Activated CD4-positive, alpha-beta T cell treated with anti-CD3 and anti-CD28 coated beads, Interleukin-2, amount 50 U/mL, for 4 hours (primary cell): ENCODE data around the gene FLNB.
"Not testable (repeated sequence)": the region's sequence is repeated elsewhere in the genome, so short reads cannot be mapped to it uniquely, and the experiment has no call there.

Experiments
- DNase-seq, 2 experiments: peaks; one replicate each; pipeline ENCODE4 v3.0.0-alpha.2; 2020

FLNB gene

DNA sequence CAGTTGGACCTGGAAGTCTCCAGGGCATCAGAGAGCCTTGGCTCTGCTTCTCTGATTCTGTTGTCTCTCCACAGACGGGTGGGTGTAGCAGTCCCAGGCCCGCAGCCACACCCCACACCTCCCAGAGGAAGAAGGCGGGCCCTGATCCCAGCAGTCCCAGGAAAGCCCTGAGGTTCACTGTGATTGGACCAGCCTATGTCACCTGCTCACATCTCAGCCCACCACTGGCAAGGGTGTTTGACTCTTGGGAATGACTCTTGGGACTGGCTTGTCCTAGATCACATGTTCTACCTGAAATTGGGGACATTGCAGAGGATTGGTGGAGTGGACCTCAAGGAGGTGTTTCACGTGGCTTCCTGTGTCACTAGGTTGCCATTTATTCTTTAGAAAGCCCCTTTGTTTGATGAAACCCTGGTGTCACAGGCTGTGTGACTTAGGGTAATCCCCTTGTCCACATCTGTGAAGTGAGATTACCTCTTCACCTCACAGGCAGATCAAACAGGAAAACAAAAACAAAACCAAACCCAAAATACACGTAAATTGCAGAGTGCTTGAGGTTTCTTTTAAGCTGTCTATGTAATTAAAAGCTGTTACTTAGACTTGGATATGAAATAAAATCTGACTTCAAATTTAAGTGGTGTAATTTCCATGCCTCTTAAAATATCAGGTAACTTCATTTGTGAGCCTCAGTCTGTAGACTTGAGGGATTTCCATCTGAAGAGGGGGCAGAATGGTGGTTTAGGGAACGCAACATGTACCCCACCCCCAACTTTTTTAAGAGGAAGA, 26.7 kb downstream of the FLNB start:
- no peak for DNase-seq

DNA sequence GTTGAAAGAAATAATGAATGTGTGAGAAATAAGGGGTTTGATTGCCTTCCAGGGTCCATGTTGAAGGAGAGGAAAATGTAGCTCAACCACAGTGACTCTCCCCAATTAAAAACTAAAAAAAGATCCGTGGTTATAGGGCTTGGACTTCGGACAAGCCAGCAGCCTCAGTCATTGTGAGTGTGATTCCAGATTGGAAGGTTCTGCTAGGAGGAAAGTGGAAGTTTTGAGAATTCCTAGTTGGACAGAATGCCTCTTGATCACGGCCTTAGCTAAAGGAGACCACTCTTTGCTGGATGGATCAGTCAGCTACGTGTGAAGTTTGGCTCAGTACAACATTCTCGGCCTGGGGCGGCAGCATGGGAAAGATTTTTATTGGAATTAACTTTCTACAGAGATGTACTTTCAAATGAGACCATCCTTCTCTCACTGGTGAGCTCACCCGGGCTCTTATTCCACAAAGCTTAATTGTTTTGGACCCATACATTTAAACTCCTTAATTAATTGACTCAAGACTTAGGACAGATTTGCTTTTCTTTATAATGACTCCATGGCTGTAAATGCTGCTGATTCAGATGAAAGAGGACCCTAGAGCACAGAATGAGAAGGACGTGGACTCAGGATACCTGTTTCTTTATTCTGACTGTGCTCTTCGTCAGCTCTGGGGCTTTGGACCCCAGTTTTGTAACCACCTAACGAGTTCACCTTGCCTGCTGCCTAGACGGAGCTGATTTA, 27.5 kb downstream of the FLNB start:
- DNase-seq = no peak

DNA sequence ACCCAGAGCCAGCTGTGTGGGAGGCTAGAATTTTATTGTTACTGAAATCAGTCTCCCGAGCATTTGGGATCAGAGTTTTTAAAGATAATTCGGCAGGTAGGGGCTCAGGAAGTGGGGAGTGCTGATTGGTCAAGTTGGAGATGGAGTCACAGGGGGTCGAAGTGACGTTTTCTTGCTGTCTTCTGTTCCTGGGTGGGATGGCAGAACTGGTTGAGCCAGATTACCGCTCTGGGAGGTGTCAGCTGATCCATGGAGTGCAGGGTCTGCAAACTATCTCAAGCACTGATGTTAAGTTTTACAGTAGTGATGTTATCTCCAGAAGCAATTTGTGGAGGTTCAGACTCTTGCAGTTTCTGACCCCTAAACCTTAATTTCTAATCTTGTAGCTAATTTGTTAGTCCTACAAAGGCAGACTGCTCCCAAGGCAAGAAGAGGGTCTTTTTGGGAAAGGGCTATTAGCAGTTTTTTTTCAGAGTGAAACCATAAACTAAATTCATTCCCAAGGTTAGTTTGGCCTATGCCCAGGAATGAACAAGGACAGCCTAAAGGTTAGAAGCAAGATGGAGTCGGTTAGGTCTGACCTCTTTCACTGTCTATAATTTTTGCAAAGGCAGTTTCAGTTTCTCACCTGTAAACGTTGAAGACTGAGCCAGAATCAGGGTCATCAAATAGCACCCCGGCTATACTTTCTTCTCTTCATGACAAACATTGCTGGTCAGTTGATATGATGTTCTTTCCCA, 28.2 kb downstream of the FLNB start:
- DNase-seq = no peak

DNA sequence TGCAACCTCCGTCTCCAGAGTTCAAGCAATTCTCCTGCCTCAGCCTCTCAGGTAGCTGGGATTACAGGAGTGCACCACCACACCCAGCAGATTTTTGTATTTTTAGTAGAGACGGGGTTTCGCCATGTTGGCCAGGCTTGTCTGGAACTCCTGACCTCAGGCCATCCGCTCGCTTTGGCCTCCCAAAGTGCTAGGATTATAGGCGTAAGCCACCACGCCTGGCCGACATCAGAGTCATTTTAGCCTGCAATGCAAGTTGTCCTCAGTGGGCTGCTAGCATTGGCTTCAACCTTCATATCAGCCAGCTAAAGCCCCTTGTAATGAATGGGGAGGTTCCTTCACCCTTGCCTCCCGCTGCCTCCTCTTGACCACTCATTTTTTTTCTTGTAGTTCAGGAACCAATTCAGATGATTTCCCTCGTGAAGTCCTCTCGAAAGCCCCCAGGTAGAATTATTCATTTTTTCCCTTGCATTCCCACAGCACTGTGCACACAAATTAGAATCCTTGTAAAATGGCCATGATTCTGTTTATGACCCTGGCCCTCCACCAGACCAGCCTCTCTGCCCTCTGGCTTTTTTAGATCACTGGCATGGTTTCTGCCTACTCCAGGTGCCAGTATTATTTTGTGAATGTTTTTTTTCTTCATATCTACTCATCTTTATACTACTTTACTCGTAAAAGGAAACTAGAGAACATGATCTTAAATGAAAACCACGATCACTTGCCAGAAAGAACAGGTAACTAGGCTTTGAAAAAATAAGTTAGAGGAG, 29.1 kb downstream of the FLNB start:
- no peak for DNase-seq

DNA sequence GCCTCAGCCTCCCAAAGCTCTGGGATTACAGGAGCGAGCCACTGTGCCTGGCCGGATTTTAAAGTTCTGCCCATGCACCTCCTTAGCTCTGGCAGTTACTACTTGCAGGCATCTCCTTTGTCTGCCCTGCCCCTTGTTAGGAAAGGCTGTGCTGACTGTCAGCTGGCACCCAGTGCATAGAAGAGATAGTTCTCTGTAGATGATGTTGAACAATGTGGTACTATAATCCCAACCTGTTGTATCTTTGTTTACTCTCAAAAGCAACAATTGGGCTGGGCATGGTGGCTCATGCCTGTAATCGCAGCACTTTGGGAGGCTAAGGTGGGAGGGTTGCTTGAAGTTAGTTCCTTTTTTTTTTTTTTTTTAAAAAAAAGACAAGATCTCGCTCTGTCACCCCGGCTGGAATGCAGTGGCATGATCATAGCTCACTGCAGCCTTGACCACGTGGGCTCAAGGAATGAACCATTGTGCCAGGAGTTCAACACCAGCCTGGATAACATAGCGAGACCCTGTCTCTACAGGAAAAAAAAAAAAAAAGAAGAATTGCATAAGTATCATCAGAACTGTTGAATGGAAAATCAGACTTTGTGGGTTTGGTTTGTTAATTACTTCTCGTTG, 30.6 kb downstream of the FLNB start:
- DNase-seq = no peak

DNA sequence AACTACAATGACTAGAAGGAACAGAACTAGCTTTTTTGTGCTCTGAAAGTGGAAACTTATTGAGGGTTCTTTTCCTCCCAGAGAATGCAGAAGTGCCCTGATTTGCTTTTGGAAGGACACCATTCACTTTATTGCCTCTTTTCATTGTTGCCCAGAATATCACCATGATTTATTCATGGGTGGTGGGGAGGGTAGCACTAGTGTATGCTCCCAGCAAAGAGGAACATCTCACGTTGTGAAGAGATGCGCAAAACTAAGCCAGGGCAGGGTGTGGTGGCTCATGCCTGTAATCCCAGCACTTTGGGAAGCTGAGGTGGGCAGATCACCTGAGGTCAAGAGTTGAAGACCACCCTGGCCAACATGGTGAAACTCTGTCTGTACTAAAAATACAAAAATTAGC, 31.4 kb downstream of the FLNB start:
- no peak for DNase-seq

DNA sequence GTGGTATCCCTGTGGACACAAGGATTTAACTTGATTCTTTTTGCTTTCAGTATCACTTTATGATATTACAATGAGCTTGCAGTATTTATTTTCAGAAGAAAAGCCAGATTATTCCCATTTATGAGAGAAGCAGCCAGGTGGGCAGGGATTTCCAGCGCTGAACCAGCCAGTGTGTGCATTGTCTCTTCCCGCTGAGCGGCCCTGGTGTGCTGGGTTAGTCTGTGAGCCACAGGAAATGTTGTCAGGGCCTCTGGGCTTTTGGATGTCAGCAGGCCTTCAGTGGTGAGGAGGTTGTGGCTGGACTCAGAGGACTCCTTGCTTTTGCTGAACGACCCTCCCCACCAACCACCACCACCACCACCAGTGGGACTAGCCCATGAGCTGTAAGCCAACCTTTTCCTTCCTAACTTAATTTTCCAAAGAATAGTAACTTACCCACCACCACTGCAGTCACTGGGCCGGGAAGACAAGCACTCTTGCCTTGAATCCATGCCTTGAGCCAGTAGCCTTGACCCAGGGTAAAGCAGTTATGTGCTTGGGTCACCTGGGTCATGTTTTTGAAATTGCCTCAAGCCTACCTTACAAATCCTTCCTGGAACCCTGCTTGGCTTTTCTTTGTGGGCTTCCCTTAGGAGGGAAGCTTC, 33.1 kb downstream of the FLNB start:
- no peak for DNase-seq

DNA sequence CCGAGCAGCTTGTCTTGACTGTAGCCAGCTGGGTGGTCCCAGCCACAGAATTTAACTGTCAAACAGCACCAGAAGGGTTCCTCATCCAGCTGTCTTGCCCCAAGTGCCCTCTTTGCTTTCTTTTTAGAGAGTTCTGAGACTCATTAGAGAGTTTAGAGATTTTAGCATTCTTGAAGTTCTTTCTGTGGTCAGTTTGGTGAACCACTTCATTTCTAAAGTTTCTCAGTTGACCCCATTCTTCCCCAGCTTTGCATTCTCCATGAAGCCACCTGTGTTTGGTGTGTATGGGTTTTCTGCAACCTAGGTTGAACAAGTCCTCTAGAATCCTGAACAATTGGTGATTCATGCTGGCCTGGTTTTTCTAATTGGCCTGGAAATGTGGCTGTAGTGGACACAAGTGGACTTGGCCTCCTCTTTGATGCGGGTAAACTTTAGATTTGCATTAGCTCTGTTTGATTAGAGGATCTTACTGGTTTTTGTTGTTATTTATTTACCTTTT, 33.7 kb downstream of the FLNB start:
- DNase-seq = no peak

DNA sequence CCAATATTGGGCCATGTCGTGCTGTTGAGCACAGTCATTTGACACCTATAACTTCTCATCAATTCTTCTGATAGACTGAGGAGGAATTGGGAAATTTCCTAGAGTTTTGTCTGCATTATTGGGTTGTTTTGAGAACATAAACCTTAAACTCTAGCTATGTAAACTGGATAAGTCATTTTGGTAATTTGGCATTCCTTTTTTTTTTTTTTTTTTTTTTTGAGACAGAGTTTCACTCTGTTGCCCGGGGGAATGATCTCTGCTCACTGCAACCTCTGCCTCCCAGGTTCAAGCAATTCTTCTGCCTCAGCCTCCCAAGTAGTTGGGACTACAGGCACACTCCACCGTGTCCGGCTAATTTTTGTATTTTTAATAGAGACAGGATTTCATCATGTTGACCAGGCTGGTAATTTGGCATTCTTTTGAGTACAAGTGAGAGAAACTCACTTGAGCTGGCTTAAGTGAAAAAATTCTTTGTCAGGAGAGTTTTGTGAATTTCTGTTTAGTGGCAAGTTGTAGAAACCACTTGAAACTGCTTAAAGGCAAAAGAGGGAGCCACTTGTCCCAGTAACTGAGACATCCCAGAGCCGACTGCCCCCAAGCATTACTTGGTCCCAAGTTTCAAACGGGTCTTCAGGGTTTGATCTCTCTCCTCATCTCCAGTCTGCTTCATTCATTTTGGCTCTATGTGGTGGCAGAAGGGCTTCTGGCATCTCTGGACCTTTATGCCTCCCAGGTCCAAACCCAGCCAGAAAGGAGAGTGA, 34.9 kb downstream of the FLNB start:
- no peak for DNase-seq

DNA sequence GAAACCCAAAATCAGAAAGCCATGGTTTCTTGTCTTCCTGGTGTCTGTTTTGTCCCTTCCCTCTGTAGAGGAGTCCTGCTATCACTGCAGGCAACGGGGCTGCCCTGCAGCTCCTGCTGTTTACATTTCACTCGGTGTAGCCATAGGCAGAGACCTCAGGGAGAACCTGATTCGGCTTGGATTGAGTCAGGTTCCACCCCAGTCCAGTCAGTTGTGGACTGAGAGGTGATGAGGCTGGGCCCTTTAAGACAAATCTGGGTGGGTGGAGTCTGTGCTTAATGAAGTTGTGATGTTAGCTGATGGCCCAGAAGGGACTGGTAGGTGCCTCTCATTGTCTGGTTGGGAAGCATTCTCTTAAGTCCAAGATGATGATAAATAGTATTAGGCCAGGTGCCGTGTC, 35.7 kb downstream of the FLNB start:
- DNase-seq = no peak

DNA sequence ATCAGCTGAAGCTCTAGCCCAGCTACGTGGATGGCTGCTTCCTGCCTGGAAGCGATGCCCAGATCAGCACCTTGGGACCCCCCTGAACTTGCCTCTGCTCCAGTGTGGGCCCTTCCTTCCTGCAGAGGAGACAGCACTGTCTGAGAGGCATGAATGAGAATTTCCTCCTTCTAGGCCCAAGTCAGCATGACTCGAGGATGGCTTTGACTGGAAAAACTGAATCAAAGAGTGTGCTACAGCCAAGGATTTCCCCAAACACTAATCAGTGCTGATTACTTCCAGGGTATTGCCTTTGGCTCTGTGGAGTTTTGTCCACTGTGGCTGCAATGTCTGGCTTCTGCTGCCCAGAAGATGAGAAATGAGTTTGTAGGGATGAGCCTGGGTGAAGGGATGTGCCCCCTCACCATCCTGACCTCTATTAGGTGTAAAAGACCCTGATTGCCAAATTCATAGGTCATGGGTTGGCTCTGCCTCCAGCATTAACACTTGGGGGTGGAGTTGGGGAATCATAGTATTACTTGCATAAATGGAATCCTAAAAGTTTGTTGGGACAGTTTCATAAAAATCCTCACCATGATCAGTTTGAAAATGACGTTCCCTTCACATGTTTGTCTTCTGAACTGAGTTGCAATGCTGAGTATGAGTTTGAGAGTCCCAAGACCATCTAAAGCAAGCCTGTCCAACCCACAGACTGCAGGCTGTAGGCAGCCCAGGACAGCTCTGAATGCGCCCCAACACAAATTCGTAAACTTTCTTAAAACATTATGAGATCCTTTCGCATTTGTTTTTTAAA, 36.7 kb downstream of the FLNB start:
- DNase-seq = no peak

DNA sequence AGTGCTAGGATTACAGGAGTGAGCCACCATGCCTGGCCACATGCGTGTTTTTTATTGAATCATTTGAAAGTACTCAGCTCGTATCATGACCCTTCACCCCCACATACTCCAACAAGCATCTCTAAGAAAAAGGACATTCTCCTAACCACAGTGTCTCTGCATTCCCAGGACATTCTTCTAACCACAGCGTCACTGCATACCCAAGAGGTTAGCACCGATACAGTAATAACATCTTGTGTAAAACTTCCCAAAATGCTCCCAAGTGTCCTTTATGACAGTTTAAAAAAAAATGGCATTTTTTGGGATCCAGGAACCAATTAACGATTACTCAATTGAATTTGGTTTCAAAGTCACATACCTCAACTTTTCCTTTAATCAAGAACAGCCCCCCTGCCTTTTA, 39.6 kb downstream of the FLNB start:
- no peak for DNase-seq

DNA sequence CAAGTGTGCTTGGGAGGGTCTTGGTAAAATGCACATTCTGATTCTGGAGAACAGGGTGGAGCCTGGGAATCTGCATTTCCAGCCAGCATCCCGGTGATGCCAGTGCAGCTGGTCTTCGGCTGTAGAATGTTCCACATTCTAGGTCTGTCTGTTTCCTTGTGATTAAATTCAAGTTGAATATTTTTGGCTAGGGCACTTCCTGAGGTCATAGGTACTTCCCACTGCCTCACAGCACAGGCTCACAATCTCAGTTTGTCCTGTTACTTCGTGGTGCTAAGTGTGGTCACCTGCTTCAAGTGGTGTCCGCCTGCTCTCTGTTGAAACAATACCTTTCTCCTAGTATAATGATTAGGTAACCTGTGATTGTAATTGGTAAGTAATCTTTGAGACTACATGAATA, 40.1 kb downstream of the FLNB start:
- no peak for DNase-seq

DNA sequence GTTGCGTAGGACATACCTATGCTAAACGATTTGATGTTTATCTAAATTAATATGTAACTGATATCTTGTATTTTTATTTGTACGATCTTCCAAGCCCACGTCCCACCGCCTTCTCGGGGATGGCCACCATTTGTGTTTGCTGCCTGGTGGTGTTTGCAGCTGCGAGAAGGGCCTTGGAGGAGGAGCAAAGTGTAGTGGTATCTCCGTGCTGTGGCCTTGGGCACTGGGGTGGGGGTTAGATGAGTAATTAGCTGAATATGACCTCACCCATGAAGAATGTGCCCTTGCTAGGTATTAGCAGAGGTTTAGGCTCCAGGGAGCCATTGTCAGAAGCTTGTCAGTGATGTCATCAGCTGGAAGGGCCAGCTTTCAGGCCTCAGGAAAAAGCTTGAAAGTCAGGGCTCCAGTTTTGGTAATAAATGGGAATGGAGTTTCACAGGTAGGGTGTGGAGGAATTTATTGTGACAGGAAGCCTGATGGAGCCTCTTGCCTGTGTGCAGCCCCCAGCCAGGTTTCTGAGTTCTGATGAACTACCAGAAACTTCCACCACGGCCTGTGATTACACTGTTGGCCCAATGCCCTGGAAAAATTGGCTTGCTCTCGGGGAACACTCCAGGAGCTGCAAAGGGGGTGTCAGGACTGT, 41.0 kb downstream of the FLNB start:
- no peak for DNase-seq

DNA sequence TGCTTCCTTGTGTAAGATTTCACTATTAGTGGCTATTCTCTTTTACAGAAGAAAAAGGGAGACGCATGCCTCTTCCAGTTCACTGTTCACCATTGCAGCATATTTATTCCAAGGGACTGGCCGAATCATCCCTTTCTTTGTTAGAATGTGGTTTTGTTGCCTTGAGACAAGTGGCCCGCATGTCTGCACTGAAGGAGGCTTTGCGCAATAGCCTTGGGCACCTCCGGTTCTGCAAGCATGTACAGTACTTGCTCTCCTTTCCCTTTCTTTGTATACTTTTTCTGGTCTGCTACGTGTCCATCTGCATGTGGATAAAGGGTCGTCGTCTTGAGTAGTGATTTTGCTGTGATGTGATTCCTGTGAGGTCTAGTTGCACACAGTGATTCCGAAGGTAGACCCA, 43.0 kb downstream of the FLNB start:
- DNase-seq = no peak

DNA sequence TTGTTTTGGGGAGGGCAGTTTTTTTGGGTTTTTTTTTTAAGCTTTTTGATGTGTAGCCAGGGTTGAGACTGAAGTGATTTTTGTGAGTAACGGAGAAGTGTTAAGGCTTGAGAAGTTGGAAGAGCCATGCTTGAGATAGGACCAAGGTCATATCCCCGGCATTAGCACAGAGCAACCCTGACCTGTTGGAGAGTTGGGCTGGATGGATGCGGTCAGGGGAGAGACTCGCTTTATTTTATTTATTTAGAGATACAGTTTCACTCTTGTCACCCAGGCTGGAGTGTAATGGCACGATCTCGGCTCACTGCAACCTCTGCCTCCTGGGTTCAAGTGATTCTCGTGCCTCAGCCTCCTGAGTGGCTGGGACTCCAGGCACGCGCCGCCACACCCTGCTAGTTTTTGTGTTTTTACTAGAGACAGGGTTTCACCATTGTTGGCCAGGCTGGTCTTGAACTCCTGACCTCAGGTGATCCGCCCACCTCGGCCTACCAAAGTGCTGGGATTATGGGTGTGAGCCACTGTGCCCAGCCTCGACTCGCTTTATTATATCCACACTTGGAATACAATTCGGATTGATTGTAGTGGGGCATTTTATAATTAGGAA, 43.5 kb downstream of the FLNB start:
- DNase-seq = not testable (repeated sequence)

DNA sequence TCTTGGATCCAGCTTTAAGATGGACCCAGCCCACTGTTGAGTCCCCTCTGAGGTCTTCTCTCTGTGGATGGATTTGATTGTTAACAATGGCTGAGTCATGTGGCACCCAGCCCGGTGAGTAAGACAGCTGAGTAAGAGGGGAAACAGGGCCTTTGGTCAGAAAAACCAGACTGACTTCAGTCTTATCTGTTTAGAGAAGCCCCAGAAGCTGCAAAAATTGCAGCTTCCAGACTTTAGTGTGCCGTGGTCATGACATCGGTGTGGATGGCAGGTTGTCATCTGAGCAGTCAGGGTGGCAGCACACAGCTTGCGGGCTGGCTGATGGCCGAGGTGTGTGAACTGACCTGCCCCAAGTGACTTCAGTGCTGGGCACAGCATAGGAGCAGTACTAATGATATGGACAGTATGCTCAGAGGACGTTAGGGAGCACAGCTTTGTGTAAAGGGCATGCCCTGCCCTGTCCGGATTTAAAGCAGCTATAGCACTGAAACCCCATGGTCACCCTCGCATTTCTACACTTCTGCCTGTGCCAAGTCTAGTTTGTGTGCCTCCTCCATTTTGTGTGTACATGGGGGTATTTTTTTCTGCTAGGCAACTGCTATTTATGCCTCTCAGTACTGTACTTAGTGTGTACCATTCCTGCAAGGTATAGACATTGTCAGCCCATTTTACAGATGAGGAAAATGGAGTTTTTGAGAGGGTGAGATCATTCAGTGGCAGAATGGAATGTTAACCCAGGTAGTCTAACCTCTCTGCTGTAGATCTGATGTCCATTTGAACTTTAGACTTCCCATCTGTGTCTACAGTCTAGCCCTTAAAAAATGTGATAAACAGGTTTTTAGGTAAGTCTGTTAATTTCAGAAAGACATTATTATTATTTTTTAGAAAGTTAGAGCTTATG, 44.4 kb downstream of the FLNB start:
- DNase-seq = no peak

DNA sequence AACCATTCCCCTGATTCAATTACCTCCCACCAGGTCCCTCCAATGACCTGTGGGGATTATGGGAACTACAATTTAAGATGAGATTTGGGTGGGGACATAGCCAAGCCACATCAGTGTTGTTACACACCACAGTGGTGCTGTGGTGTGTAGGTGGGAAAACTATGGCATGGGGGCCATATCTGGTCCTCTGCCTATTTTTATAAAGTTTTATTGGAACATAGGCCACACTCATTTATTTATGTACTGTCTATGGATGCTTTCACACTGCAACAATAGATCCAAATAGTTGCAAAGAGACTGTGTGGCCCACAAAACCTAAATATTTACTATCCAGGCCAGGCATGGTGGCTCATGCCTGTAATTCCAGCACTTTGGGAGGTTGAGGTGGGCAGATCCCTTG, 46.4 kb downstream of the FLNB start:
- no peak for DNase-seq
